Motor neuron (in vitro differentiated cells): Measurements from ENCODE around the gene BSN. TPM values are rescaled to one million over a fixed set of nuclear protein-coding genes. Genes with fewer than 3 reads are reported as not detected.
A peak's percentile ranks its signal among the peaks of the same experiment; 100 is the strongest.
"Not testable (repeated sequence)": the region's sequence is repeated elsewhere in the genome, so short reads cannot be mapped to it uniquely, and the experiment has no call there.

ENCODE experiments used
- ATAC-seq, 8 experiments: fragments of 200-7000 bp; cut with Tn5 transposase; replicated peaks in 6 of 8; 2 replicates each; pipeline ENCODE4 v1.8.0; 2021; ENCODE audit warnings: mild to moderate bottlenecking in 8 of 8, moderate library complexity in 8 of 8
- H3K27ac ChIP-seq, 2 donors: fragments of 250-450 bp; sonication (Bioruptor Pico); 2 replicates each; pipeline ENCODE4 v1.9.0; 2021; ENCODE audit warnings: antibody characterized with exemption in 2 of 2, mild to moderate bottlenecking in 2 of 2, moderate library complexity in 1 of 2
- H3K4me1 ChIP-seq, 2 donors: fragments of 250-450 bp; sonication (Bioruptor Pico); replicated peaks in 1 of 2; 2 replicates each; pipeline ENCODE4 v1.6.1; 2021; ENCODE audit warnings: antibody characterized with exemption in 2 of 2, mild to moderate bottlenecking in 2 of 2, moderate library complexity in 1 of 2
- H3K4me3 ChIP-seq, 5 donors: fragments of 250-450 bp; sonication (Bioruptor Pico); 2 replicates each; pipeline ENCODE4 v1.9.0; 2021; ENCODE audit warnings: antibody characterized with exemption in 5 of 5, mild to moderate bottlenecking in 5 of 5, moderate library complexity in 4 of 5
- WGBS, 10 experiments: fragments of 450-650 bp; shearing (Covaris generic); methylation state at CpG; one replicate each; pipeline ENCODE4 v1.0.0; 2022; 5-methylcytosine and 5-hydroxymethylcytosine counted together
- in situ Hi-C, 9 experiments: fragments of 400-800 bp; cut with MboI; loops; one replicate each; pipeline ENCODE4 v1.15.0; 2021; ENCODE audit warnings: low sequenced_read_pairs in 9 of 9, low pct_unique_long_range_greater_than_20kb in 2 of 9; ENCODE audit not compliant: unreplicated experiment in 9 of 9
- total RNA-seq, 8 experiments: library from RNA; unstranded; fragments of 300-600 nt; gene quantifications; 2 replicates each; pipeline versions ENCODE4 v1.2.3 to v1.2.4, GENCODE V29; 2022

Gene BSN
- total RNA-seq, 8 experiments from 2014 or later, result 0.31 to 12.6 (median 6.9) TPM

DNA sequence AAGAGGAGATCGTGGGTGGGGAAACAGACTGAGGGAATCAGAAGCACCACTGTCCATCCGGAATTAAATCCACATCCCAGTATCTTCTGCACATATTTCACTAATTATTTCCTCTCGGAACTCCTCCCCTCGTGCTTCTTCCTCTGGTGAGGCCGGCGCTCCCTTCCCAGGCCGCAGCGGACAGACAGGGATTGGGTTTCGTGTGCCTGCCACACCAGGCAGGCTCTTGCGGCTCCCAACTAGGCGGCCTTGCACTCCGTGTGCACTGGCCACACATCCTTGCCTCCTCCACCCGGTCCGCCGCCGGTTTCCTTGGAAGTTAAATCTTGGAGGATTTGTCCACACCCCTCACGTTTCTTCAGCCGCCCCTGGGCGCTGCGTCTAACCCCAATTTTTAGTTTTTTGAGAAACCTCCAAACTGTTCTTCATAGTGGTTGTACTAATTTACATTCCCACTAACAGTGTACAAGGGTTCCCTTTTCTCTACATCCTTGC is 31.0 kb downstream of the BSN start:
- H3K4me1 ChIP-seq, in situ Hi-C loops, H3K4me3 ChIP-seq, ATAC-seq, H3K27ac ChIP-seq: not testable (repeated sequence)
- WGBS, 10 experiments, result 34 to 91% (median 82%) methylated on average over 2 to 12 of the region's 20 CpGs; no CpG with 5 or more reads in 1 of the 10 experiments

DNA sequence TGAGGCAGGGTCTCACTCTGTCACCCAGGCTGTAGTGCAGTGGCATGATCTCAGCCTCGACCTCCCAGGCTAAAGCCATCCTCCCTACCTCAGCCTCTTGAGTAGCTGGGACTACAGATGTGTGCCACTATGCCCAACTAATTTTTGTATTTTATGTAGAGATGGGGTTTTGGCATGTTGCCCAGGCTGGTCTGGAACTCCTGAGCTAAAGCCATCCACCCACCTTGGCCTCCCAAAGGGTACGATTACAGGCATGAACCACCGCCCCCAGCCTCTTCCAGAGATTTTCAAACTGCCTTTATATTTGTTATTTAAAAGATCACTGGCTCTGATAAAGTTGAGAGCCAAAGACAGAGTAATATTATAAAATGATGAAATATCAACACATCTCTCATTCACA is 37.3 kb downstream of the BSN start:
- Histone ChIP-seq H3K27ac (no peak overlapping the region), H3K4me1 (no peaks in the 10 kb centered on the region), H3K4me3 (no peak overlapping the region)
- WGBS, 10 experiments, result 19 to 100% (median 80%) methylated on average over 1 to 3 of the region's 3 CpGs; no CpG with 5 or more reads in 1 of the 10 experiments
- ATAC-seq, result no peak
- in situ Hi-C loops, result no loop called here

DNA sequence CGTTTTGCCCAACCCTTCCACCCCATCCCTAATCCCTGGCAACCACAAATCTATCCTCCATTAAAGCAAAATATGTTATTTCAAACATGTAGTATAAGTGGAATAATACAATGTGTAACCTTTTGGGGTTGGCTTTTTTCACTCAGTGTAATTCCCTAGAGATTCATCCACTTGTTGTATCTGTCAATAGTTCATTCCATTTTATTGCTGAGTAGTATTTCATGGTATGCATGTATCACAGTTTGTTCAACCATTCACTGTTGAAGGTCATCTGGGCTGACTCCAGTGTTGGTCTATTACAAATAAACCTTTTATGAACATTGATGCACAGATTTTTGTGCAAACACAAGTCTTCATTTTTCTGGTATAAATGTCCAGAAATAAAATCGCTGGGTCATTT is 38.8 kb downstream of the BSN start:
- H3K27ac ChIP-seq, result no peak overlapping the region
- no peaks in the 10 kb centered on the region for H3K4me1 ChIP-seq
- H3K4me3 ChIP-seq, result no peak overlapping the region
- 43 to 91% (median 58%) methylated on average over 1 to 2 of the region's 2 CpGs for WGBS, 10 experiments
- in situ Hi-C loops, result no loop called here
- ATAC-seq, result no peak

DNA sequence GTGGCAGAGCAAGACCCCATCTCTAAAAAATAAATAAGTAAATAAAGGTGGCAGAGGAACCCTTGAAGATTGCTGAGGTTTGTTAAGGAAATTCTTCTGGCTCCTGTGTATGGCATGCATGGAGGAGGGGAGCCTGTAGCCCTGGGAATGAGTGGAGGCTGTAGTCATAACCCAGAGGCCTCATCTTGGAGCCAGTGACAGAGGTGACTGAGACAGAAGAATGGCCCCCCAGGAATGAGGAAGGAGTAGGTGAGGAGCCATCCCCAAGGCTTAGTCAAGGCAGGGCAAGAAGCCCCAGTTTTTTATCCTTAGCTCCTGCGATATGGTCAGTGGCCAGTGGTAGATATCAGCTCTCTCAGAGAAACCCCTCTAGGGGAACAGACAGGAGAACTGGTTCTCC is 46.5 kb downstream of the BSN start:
- 83 to 100% (median 100%) methylated on average over 1 of the region's 1 CpG; no CpG with 5 or more reads in 7 of the 10 experiments for WGBS, 10 experiments
- Histone ChIP-seq H3K4me3 (no peak overlapping the region), H3K27ac (no peak overlapping the region), H3K4me1 (no peaks in the 10 kb centered on the region)
- in situ Hi-C loops, result no loop called here
- ATAC-seq, result no peak

DNA sequence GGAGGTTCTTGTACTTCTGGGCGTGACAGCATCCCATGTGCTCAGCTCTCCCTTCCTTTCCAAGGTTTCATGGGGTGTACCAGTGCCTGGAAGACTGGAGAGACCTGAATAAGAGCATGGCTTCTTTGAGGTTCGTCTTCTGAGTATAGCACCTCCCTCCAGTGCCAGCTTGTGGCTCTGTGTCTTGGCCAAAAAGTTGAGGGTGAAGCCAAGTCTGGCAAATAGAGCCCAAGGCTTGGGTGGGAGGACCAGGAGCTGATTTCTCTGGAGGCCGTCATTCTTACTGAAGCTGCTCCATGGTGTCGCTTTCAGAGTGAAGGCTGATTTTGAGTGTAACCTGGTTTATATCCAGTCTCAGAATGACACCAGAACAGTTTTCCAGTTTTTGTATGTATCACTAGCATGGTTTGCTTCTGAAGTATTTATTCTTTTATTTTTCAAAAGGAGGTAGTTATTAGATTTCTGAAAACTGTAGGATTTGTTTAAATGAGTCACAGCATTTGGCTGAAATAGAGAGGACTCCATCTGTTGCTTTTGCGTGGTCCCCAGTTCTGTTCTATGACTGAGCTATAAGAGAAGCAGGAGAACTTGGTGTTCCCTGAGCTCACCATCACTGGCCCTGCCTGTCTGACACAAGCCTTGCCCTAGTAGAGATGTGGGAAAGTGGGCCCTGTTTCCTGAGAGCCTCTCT is 47.2 kb downstream of the BSN start:
- whole genome bisulfite sequencing, 10 experiments, result 80 to 100% (median 93%) methylated on average over 1 to 4 of the region's 5 CpGs
- Histone ChIP-seq H3K4me1 (no peaks in the 10 kb centered on the region), H3K27ac (no peak overlapping the region), H3K4me3 (no peak overlapping the region)
- no peak for ATAC-seq
- in situ Hi-C loops, result no loop called here

DNA sequence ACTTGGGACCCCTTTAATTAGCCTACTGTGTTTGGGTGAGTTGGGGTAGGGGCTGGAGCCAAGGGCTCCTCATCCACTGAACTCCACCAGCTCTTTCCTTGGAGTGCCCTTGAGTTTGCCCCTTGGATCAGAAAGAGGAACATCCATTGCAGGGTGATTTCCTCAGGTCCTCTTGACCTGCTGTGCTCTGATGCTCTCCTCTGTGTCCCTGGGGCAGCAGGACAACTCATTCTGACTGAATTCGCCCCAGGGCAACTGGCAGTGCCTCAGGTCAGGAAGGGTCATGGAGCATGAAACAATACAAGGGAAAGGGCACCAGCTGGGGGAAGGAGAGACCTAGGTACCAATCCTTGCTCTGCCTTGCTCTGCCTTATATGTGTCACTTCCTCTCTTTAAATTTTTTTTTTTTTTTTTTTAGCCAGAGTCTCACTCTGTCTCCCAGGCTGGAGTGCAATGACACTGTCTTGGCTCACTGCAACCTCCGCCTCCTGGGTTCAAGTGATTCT is 47.8 kb downstream of the BSN start:
- WGBS, 10 experiments, result 60 to 100% (median 90%) methylated on average over 1 of the region's 2 CpGs; no CpG with 5 or more reads in 6 of the 10 experiments
- H3K27ac ChIP-seq, result no peak overlapping the region
- H3K4me3 ChIP-seq, result no peak overlapping the region
- in situ Hi-C loops, result no loop called here
- no peak for ATAC-seq
- no peaks in the 10 kb centered on the region for H3K4me1 ChIP-seq

DNA sequence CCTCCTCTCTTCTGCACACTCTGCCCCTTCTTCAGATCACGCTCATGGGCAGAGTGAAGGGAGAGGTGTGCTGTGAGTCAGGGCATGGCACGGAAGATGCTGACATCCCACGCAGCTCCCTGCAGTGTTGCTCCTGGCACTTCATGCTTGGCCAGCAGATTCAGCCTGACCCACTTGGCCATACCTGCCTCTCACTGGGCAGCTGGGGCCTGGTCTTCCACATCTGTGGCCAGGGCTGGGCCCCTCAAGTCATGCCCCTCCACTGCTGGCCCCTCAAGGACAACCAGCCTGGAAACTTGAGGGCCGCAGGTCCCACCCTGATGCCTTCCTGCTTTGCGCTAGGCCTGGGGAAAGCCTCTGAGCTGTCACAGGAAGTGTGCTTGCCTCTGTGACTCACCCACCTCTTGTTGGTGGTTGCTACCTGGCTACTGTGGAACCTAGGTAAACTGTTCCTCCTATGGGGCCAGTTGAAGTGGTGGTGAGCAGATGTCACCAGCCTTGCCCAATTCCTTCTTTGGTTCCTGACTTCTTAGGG is 48.7 kb downstream of the BSN start:
- no peak overlapping the region for H3K27ac ChIP-seq
- ATAC-seq, result no peak
- WGBS, 10 experiments, result 100% methylated on average over 1 to 2 of the region's 5 CpGs; no CpG with 5 or more reads in 8 of the 10 experiments
- H3K4me1 ChIP-seq, result no peaks in the 10 kb centered on the region
- no peak overlapping the region for H3K4me3 ChIP-seq
- in situ Hi-C loops, result no loop called here

DNA sequence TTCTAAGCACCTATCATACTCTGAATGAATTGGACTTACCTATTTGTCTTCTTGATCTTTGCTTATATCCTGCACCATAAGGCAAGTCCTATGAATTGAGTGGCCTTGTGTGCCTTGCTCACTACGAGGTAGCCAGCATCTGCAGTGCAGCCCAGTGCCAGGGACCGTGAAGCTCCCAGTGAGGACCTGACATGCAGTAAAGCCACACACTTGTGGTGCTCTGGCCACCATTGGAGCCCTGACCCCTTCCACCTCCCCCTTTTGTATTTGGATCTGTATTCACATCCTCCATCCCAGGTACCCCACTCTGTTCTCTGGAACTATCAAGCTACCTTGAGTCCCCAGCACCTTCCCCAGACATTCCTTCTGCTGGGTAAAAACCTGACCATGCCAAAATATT is 52.1 kb downstream of the BSN start:
- Histone ChIP-seq H3K4me3 (no peak overlapping the region), H3K4me1 (no peaks in the 10 kb centered on the region), H3K27ac (no peak overlapping the region)
- ATAC-seq, result no peak
- 83 to 100% (median 96%) methylated on average over 1 to 2 of the region's 2 CpGs; no CpG with 5 or more reads in 5 of the 10 experiments for WGBS, 10 experiments
- in situ Hi-C loops, result no loop called here

DNA sequence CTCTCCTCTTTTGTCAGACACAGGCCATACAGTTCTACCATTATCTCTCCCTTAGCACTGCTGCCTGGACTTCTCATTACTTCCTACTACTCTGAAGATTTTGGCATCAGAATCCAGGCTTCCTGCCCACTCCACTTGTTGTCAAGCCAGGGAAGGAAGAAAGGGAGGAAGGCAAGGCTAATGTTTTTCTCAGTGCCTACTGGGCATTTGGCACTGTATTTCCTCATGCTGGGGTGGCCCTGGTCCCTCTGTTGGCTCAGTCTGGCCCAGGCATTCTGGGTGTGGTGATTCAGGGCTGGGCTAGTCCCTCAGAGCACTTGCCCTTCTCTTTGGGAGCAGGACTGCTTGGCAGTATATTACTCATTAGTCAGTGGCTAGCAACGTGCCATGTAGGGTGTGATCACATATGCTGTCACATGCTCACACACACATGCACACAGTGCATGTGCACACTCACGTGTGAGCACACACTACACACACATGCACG is 52.9 kb downstream of the BSN start:
- Histone ChIP-seq H3K4me1 (no peaks in the 10 kb centered on the region), H3K4me3 (no peak overlapping the region), H3K27ac (no peak overlapping the region)
- peak in 2 of 8 experiments; percentile 71 to 80 for ATAC-seq
- WGBS, 10 experiments, result 0 to 80% (median 35%) methylated on average over 1 to 3 of the region's 3 CpGs; no CpG with 5 or more reads in 5 of the 10 experiments
- in situ Hi-C loops, result no loop called here

DNA sequence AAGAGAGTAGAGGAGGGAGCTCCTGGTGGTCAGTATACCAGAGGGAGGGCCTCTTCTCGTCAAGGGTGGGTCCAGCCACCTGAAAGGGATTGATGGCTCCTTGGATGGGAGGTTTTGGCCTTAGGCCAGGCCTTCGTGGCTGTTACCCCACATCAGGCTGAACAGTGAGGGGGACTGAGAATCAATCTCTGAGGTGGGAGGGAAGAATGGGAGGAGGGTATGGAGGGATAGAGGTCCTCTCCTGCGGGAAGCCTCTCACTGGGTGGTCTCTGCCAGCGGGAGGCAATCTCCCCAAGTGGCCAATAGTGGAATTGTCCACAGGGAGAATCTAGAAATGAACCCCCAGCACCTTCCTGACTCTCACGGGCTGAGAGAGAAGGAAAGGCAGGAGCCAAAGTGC is 53.5 kb downstream of the BSN start:
- no peak overlapping the region for H3K4me3 ChIP-seq
- in situ Hi-C loops, result no loop called here
- no peak overlapping the region for H3K27ac ChIP-seq
- ATAC-seq, result peak in 1 of 8 experiments; percentile 37
- WGBS, 10 experiments, result 18 to 86% (median 44%) methylated on average over 1 to 3 of the region's 5 CpGs; no CpG with 5 or more reads in 3 of the 10 experiments
- H3K4me1 ChIP-seq, result no peaks in the 10 kb centered on the region

DNA sequence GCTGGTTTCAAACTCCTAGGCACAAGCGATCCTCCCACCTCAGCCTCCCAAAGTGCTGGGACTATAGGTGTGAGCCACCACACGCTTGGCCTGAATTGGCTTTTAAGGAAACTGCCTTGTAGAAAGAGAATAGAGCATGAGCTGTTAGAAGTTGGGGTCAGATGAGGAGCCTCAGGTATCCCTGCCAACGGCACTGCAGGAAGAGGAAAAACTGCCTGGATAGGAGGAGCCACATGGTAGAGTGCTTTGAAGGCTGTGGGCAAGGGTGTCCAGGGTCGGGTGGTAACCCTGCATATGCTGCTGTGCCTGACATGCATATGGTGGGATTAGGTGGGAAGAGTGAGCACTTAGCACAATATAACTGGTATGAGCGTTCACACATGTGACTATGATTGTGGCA is 55.0 kb downstream of the BSN start:
- in situ Hi-C loops, result no loop called here
- WGBS, 10 experiments, result 49 to 100% (median 82%) methylated on average over 1 to 5 of the region's 5 CpGs; no CpG with 5 or more reads in 2 of the 10 experiments
- ATAC-seq, result no peak
- Histone ChIP-seq H3K4me1 (no peaks in the 10 kb centered on the region), H3K4me3 (no peak overlapping the region), H3K27ac (no peak overlapping the region)

DNA sequence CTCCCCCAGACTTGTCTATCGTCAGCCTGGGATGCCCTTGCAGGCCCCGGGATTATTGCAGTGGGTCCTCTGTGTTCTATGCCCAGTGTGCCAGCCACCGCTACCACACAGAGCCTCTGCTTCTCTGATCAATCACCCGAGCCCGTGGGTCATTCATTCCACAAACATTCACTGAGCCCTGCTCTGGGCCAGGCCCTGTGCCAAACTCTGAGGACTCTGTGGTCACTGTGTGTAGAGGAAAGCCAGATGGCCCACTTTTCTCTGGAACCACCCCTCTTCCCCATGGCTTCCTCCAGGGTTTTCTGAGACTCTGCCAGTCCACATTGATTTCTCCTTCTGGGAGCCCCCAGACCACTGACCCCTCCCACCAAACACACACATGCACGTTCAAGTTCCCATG is 55.5 kb downstream of the BSN start:
- no peak overlapping the region for H3K27ac ChIP-seq
- H3K4me3 ChIP-seq, result no peak overlapping the region
- H3K4me1 ChIP-seq, result no peaks in the 10 kb centered on the region
- in situ Hi-C loops, result no loop called here
- peak in 2 of 8 experiments; percentile 10 to 17 for ATAC-seq
- 36 to 100% (median 85%) methylated on average over 1 to 5 of the region's 6 CpGs; no CpG with 5 or more reads in 3 of the 10 experiments for WGBS, 10 experiments

DNA sequence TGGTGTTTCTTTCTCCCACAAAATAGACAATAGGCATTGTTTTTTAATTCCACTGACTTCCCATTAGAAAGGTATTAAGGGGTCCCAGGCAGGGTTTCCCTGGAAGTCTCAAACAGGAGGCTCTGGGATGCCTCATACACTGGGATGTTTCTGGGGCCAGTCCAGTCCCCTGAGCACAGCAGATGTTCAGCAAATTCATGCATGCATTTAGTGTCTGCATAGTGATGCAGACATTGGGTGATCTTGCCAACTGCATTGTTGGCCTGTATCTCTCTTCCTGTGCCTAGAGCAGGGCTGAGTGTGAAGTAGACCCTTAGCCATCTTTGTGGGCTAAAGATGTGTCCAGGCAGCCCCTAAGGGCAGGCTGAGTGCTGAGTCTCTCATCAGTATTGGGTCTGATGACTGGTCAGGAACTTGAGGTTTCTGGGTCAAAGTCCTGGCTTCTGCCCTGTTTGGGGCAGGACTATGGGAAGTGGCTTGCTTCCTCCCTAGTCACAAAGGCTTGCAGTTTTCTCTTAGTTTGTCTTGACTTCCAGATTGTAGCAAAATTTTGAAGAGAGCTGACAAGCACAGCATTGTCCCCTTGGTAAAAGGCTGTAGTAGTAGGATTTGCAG is 56.5 kb downstream of the BSN start:
- Histone ChIP-seq H3K4me1 (peaks cover 0 to under 1% of the 10 kb centered on the region in 2 donors), H3K4me3 (no peak overlapping the region), H3K27ac (no peak overlapping the region)
- in situ Hi-C loops, result no loop called here
- peak in 3 of 8 experiments; percentile 55 to 80 (median 80) for ATAC-seq
